H9 (cell line): ENCODE measurements around the gene CARD19. TPM values are rescaled to one million over a fixed set of nuclear protein-coding genes. Genes with fewer than 3 reads are reported as not detected.

Experiments
- DNase-seq: peaks from one replicate; pipeline ENCODE4 v3.0.0-alpha.2; 2017
- H2AFZ ChIP-seq: one replicate; pipeline ENCODE4 v1.6.1; 2013; ENCODE audit warnings: mild to moderate bottlenecking, low read length, control low read depth, moderate library complexity
- H2AK5ac ChIP-seq: 2 replicates; pipeline ENCODE4 v1.6.1; 2013; ENCODE audit warnings: low read length, control low read depth, mixed read lengths; ENCODE audit not compliant: insufficient read length
- H2BK120ac ChIP-seq: one replicate; pipeline ENCODE4 v1.6.1; 2013; ENCODE audit warnings: low read depth, mild to moderate bottlenecking, low read length, control low read depth, inconsistent platforms; ENCODE audit not compliant: poor library complexity, severe bottlenecking
- H2BK12ac ChIP-seq: 2 replicates; pipeline ENCODE4 v1.6.1; 2013; ENCODE audit warnings: low read length, control low read depth, mixed read lengths, low read depth; ENCODE audit not compliant: insufficient read length
- H2BK15ac ChIP-seq: 2 replicates; pipeline ENCODE4 v1.6.1; 2013; ENCODE audit warnings: low read depth, low read length, control low read depth
- H2BK20ac ChIP-seq: one replicate; pipeline ENCODE4 v1.6.1; 2013; ENCODE audit warnings: low read depth, mild to moderate bottlenecking, low read length, control low read depth, inconsistent platforms; ENCODE audit not compliant: poor library complexity, severe bottlenecking
- H2BK5ac ChIP-seq: 2 replicates; pipeline ENCODE4 v1.6.1; 2013; ENCODE audit warnings: low read length, control low read depth, mixed read lengths; ENCODE audit not compliant: insufficient read length
- H3K14ac ChIP-seq: 2 replicates; pipeline ENCODE4 v1.6.1; 2013; ENCODE audit warnings: low read length, control low read depth; ENCODE audit not compliant: insufficient read depth
- H3K18ac ChIP-seq: 2 replicates; pipeline ENCODE4 v1.6.1; 2013; ENCODE audit warnings: low read depth, mild to moderate bottlenecking, mixed read lengths, low read length, control low read depth; ENCODE audit not compliant: insufficient read length
- H3K23ac ChIP-seq: 2 replicates; pipeline ENCODE4 v1.6.1; 2013; ENCODE audit warnings: low read length, control low read depth, mixed read lengths, low read depth; ENCODE audit not compliant: insufficient read length
- H3K23me2 ChIP-seq: 2 replicates; pipeline ENCODE4 v1.6.1; 2013; ENCODE audit warnings: low read depth, mild to moderate bottlenecking, mixed read lengths, low read length, control low read depth; ENCODE audit not compliant: insufficient read length, poor library complexity, severe bottlenecking
- H3K27ac ChIP-seq: 2 replicates; pipeline ENCODE4 v1.5.1; 2013; ENCODE audit warnings: low read length, control low read depth, mixed read lengths, low read depth; ENCODE audit not compliant: insufficient read length
- H3K27me3 ChIP-seq: 2 replicates; pipeline ENCODE4 v1.6.1; 2013; ENCODE audit warnings: low read length, control low read depth, inconsistent platforms; ENCODE audit not compliant: insufficient read depth
- H3K4ac ChIP-seq: 2 replicates; pipeline ENCODE4 v1.6.1; 2013; ENCODE audit warnings: low read depth, mild to moderate bottlenecking, control low read depth, inconsistent platforms, low read length, moderate library complexity
- H3K4me1 ChIP-seq: 2 replicates; pipeline ENCODE4 v1.6.1; 2013; ENCODE audit warnings: low read length, control low read depth, inconsistent platforms; ENCODE audit not compliant: insufficient read depth
- H3K4me2 ChIP-seq: 2 replicates; pipeline ENCODE4 v1.6.1; 2013; ENCODE audit warnings: low read length, control low read depth, mixed read lengths; ENCODE audit not compliant: insufficient read length, insufficient read depth
- H3K56ac ChIP-seq: 2 replicates; pipeline ENCODE4 v1.6.1; 2013; ENCODE audit warnings: low read depth, mild to moderate bottlenecking, mixed read lengths, low read length, control low read depth; ENCODE audit not compliant: insufficient read length
- H3K79me1 ChIP-seq: 2 replicates; pipeline ENCODE4 v1.6.1; 2013; ENCODE audit warnings: low read depth, mild to moderate bottlenecking, moderate library complexity, low read length, control low read depth, inconsistent platforms; ENCODE audit not compliant: insufficient read depth, poor library complexity, severe bottlenecking
- H3K79me2 ChIP-seq: 2 replicates; pipeline ENCODE4 v1.6.1; 2013; ENCODE audit warnings: low read length, control low read depth, inconsistent platforms; ENCODE audit not compliant: insufficient read depth
- H3K9ac ChIP-seq: 2 replicates; pipeline ENCODE4 v1.6.1; 2013; ENCODE audit warnings: low read length, control low read depth, mixed read lengths; ENCODE audit not compliant: insufficient read length; ENCODE audit errors: extremely low read depth
- H3K9me3 ChIP-seq: one replicate; pipeline ENCODE4 v1.6.1; 2013; ENCODE audit warnings: low read depth, low read length, inconsistent platforms; ENCODE audit not compliant: control insufficient read depth
- H3T11ph ChIP-seq: one replicate; pipeline ENCODE4 v1.6.1; 2013; ENCODE audit warnings: mild to moderate bottlenecking, low read length, control low read depth, inconsistent platforms
- H4K20me1 ChIP-seq: one replicate; pipeline ENCODE4 v1.6.1; 2013; ENCODE audit not compliant: control insufficient read depth, insufficient read length, insufficient read depth
- H4K5ac ChIP-seq: 2 replicates; pipeline ENCODE4 v1.6.1; 2013; ENCODE audit warnings: low read depth, mild to moderate bottlenecking, mixed read lengths, low read length, control low read depth; ENCODE audit not compliant: insufficient read length
- H4K8ac ChIP-seq: replicated peaks from 2 replicates; pipeline ENCODE4 v1.6.1; 2013; ENCODE audit warnings: low read length, control low read depth, mixed read lengths, low read depth; ENCODE audit not compliant: insufficient read length
- H4K91ac ChIP-seq: 2 replicates; pipeline ENCODE4 v1.6.1; 2013; ENCODE audit warnings: low read depth, mild to moderate bottlenecking, moderate library complexity, mixed read lengths, low read length, control low read depth; ENCODE audit not compliant: insufficient read length
- H3K27ac Mint-ChIP-seq, 3 experiments: 2 replicates in 2 of 3; 3 replicates in 1 of 3; pipeline ENCODE4 v1.8.0; 2020 to 2021; ENCODE audit warnings: mixed read lengths in 3 of 3, mild to moderate bottlenecking in 1 of 3, moderate library complexity in 1 of 3
- H3K27me3 Mint-ChIP-seq: 2 replicates; pipeline ENCODE4 v1.8.0; 2021; ENCODE audit warnings: low read depth, mild to moderate bottlenecking, moderate library complexity, mixed read lengths
- H3K36me3 Mint-ChIP-seq, 3 experiments: 2 replicates in 2 of 3; 3 replicates in 1 of 3; pipeline ENCODE4 v1.8.0; 2020 to 2021; ENCODE audit warnings: low read depth in 3 of 3, mixed read lengths in 3 of 3; ENCODE audit not compliant: insufficient read depth in 1 of 3
- H3K4me1 Mint-ChIP-seq, 2 experiments: 2 replicates each; pipeline ENCODE4 v1.8.0; 2020; ENCODE audit warnings: mixed read lengths in 2 of 2
- H3K4me3 Mint-ChIP-seq, 2 experiments: 2 replicates in 1 of 2; 3 replicates in 1 of 2; pipeline ENCODE4 v1.8.0; 2020 to 2021; ENCODE audit warnings: mild to moderate bottlenecking in 2 of 2, mixed read lengths in 2 of 2, moderate library complexity in 1 of 2
- H3K9me3 Mint-ChIP-seq, 2 experiments: 2 replicates in 1 of 2; 3 replicates in 1 of 2; pipeline ENCODE4 v1.8.0; 2020; ENCODE audit warnings: mild to moderate bottlenecking in 2 of 2, mixed read lengths in 2 of 2, moderate library complexity in 1 of 2
- WGBS: extraction: QIAGEN DNeasy Blood & Tissue Kit; methylation state at CpG from one replicate; pipeline ENCODE4 v1.1.7; 2013; ENCODE audit warnings: missing lambda C conversion rate, low lambda C conversion rate, mixed read lengths; ENCODE audit not compliant: insufficient read length; ENCODE audit errors: extremely low coverage; 5-methylcytosine and 5-hydroxymethylcytosine counted together
- total RNA-seq: library from RNA; stranded (reverse); gene quantifications from 2 replicates; pipeline ENCODE4 v1.2.1, GENCODE V29; 2021
- TF ChIP-seq, protein P1 (sequence below): fragments of 200-600 bp; sonication (generic); conservative IDR thresholded peaks from 3 replicates; pipeline ENCODE4 v1.8.0; 2021; ENCODE audit warnings: antibody characterized with exemption, mild to moderate bottlenecking

The CARD19 gene
- total RNA-seq, 1 experiment from 2014 or later: 21.4 TPM

DNA sequence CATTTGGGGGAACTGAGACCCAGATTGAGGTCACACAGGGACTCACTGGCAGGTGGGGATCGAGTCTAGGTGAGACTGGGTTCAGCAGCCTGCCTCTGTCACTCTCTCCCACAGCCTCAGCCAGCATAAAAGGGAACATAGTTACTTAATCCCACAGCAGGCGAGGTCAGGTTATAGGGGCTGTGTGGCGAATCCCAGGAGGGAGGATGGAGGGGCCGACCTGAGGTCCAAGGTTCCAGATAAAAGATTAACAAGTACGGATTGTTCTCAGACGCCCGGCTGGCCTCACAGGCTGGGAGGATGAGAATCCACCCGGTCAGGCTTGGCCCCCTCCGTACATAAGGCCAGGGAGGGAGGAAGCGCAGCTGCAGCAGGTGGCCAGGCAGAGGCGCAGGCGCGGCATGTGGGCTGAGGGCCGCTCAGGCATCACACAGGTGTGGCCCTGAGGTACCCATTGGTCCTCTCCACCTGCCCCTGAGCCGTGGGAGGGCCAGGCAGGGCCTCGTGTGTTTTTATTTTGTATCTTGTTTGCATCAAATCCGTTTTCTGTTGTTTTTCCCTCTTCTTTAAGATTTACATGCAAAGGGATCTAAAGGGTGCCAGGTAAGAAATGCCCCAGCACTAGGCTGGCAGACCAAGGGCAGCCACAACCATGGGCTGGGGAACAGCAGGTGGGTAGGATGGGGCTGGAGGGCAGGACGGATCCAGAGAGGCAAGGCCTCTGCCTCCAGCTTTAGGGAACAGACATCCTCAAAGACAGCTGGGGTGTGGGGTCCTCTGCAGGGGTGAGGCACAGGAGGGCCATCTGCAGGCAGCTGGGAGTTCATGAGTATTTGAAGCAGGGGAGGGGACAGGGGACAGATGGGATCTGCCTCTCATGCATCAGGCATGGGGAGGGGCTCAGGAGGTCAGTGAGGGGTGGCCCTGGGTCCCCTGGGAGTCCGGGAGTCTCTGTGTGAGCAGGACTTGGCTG is 33.9 kb upstream of the CARD19 start:
- Histone ChIP-seq H3K9me3 (no peaks in the 10 kb centered on the region), H4K91ac (no peak overlapping the region), H2BK20ac (no peak overlapping the region), H4K20me1 (no peaks in the 10 kb centered on the region), H2AFZ (no peak overlapping the region), H3K27ac (no peak overlapping the region), H4K5ac (no peak overlapping the region), H3T11ph (no peak overlapping the region), H3K4me2 (no peak overlapping the region), H3K56ac (no peak overlapping the region), H3K79me1 (no peaks in the 10 kb centered on the region), H3K4ac (no peak overlapping the region), H3K4me1 (no peaks in the 10 kb centered on the region), H2BK12ac (no peak overlapping the region), H4K8ac (no peak overlapping the region), H3K23me2 (no peaks in the 10 kb centered on the region), H3K27me3 (no peaks in the 10 kb centered on the region), H3K14ac (no peak overlapping the region), H2BK15ac (no peak overlapping the region), H2BK120ac (no peak overlapping the region), H2BK5ac (no peak overlapping the region), H2AK5ac (no peak overlapping the region), H3K79me2 (no peaks in the 10 kb centered on the region), H3K18ac (no peak overlapping the region), H3K9ac (no peak overlapping the region), H3K23ac (no peak overlapping the region)
- Mint-ChIP-seq H3K36me3 (no peaks in the 10 kb centered on the region), H3K4me1 (peaks cover 34 to 42% of the 10 kb centered on the region in 2 experiments), H3K4me3 (no peak overlapping the region), H3K9me3 (no peaks in the 10 kb centered on the region), H3K27ac (peak overlapping the region in 1 of 3 experiments; percentile 40; a peak in 1 of 7 replicates), H3K27me3 (peaks cover 17% of the 10 kb centered on the region)
- TF ChIP-seq, protein P1, sequence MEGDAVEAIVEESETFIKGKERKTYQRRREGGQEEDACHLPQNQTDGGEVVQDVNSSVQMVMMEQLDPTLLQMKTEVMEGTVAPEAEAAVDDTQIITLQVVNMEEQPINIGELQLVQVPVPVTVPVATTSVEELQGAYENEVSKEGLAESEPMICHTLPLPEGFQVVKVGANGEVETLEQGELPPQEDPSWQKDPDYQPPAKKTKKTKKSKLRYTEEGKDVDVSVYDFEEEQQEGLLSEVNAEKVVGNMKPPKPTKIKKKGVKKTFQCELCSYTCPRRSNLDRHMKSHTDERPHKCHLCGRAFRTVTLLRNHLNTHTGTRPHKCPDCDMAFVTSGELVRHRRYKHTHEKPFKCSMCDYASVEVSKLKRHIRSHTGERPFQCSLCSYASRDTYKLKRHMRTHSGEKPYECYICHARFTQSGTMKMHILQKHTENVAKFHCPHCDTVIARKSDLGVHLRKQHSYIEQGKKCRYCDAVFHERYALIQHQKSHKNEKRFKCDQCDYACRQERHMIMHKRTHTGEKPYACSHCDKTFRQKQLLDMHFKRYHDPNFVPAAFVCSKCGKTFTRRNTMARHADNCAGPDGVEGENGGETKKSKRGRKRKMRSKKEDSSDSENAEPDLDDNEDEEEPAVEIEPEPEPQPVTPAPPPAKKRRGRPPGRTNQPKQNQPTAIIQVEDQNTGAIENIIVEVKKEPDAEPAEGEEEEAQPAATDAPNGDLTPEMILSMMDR: peak; percentile 28; the same call in 1 of the 3 replicates
- no CpG with 5 or more reads among the region's 19 CpGs for WGBS
- peak; percentile 65 for DNase-seq
